NCI-H187 treated with DMSO at 0.1 percent for 48 hours (cell line): ENCODE results near the gene STAG3.
"Not testable (repeated sequence)": the region's sequence is repeated elsewhere in the genome, so short reads cannot be mapped to it uniquely, and the experiment has no call there.

Source experiments
- DNase-seq: peaks from one replicate; lab custom pipeline; 2025; lab: John Stamatoyannopoulos, UW

Gene STAG3

DNA sequence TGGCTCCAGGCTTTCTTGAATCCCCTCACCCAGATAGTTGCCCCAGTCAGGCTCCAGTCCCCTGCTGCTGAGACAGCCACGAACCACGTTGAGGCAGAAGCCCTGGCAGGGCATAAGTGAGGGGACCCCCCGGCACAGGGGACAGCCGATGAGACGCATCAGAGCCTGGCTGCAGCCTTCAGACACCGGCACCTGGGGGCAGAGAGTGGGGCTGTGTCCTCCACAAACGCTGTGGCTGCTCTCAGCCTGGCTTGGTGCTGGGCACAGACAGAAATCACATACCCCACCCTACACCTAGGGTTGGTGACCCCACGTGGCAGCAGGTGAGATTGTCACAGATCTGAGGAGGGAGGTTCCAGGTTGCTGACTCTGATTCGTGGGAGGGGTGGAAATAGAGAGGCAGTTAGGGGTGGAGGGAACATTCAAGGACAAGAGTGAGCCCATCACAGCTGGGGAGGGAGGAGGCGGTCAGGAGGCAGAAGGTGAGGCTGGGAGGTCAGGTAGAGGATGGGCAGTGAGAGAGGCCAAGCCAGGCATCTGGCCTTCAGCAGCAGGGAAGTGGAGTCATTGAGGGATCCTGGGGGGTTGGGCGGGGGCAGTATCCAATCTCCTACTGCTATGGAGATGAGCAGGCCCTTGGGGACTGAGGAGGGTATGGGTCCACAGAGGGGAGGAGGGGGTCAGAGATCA, 3.8 kb upstream of the STAG3 start:
- no peak for DNase-seq

DNA sequence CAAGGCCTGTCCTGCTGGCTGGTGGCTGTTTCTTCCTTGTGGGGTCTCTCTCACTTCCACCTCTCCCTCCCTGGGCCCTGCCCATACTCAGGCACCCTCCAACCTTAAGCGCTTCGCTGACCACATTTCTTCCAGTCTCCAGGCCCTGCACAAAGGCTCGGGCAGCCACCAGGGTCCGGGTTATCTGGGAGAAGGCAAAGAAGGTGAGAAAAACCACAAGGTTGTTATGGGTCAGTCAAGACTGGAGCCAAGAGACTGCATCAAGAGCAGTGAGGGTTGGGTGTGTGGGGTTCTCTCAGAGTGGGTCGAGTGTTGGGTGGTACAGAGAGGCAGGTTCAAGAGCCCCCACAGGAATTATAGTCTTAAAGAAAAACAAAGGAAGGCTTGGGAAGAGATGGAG, 3.1 kb upstream of the STAG3 start:
- DNase-seq, result no peak

DNA sequence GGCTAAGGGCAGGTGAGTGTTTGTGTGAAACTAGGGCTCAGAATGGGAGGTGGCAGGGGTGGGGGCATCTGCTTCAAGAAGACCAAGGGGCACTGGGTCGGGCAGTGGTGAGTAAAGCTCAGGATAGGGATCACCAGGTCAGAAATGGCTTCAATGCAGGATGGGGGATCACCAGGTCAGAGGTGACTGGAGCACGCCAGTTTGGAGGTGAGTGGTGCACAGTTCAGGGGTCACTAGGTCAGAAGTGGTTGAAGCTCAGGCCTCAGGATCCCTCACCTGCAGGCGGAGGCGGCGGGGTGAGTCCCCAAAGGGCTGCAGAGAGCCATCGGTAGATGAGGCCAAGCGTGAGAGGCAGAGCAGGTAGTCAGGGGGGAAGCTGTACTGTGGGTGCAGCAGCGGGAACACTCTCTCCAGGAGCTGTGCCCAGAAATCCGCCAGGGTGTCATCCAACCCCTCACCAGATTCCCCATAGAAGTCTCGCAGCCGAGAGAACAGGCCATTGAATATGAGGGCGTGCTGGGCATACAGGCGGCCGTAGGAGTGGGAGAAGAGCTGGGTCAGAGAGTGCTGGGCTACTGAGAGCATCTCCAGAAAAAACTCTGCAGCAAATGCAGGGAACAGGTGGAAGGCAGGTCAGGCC, 2.3 kb upstream of the STAG3 start:
- DNase-seq, result no peak

DNA sequence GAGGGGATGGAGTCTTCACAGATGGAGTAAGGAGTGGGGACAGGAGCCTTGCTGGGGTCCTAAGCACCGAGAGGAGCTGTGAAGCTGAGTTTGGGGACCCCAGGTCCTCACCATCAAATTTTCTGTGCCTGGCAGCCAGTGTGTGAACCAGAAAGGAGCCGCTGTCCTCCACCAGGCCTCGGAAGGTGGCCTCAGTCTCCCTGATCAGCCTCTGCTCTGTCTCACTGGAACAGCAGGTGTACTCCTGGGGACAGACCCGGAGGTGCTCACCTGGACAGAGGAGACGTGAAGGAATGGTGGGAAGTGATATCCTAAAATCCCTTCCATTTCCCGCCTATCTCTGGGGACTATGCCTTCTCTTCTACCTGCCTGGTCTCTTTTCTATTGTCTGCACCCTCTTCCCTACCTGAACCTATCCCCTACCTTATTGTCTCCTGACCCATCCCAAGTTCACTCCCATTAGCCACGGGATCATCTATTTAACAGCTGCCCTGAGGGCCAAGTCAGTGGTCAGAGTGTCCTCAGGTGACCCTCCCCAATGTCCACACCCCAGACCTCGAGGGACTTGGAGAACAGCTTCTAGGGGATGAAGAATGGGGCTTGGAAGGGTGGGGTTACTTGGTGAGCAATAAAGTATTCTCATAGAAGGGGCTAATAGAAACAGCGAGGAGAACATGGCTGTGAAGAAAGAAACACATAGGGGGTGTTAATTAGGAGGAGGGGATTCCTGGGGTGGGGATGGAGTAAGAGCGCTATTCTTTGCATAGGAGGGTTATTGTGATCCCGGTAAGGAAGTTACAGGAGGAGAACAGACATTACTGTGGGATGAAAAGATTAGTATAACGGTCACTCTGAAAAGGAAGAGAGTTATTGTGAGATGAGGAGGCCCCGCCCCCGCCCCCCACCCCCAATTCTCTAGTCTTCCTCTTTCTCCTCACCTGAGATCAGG, 1.3 kb upstream of the STAG3 start:
- no peak for DNase-seq

DNA sequence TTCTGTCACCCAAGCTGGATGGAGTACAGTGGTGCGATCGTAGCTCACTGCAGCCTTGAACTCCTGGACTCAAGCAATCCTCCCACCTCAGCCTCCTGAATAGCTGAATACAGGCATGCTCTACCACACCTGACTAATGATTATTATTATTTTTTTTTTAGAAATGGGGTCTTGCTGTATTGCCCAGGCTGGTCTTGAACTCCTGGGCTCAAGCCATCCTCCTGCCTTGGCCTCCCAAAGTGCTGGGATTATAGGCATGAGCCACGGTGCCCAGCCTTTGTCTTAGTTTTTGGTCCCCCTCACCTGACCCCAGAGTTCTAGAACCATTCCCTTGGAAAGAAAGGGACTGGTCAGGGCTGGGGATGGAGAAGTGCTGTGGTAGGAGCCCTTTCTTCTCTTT, 2.4 kb downstream of the STAG3 start:
- not testable (repeated sequence) for DNase-seq

DNA sequence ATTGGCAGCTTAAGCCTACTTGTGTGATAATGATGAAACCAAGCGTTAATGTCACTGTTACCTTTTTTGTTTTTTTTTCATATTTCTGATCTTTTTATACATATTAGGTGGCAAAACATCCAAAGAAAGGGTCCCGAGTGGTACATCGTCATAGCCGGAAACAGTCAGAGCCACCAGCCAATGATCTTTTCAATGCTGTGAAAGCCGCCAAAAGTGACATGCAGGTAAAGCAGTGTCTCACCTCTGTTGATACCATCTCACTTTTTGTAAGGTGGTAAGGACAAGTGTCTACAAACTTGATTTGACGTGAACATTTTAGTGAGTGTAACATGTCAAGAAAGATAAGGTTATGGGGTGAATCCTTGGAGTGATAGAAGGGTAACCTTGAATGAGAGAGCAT, 4.9 kb downstream of the STAG3 start:
- not testable (repeated sequence) for DNase-seq

DNA sequence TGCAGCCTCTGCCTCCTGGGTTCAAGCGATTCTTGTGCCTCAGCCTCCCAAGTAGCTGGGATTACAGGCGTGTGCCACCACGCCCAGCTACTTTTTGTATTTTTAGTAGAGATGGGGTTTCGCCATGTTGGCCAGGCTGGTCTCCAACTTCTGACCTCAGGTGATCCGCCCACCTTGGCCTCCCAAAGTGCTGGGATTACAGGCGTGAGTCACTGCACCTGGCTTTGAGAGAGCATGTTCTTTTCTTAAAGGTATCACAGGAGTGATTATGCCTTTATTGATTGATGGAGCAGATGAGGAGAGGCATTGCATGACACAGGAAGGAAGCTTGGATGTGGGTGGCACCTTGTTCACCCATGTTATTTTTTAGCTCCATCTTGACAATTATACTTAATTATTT, 5.4 kb downstream of the STAG3 start:
- not testable (repeated sequence) for DNase-seq

DNA sequence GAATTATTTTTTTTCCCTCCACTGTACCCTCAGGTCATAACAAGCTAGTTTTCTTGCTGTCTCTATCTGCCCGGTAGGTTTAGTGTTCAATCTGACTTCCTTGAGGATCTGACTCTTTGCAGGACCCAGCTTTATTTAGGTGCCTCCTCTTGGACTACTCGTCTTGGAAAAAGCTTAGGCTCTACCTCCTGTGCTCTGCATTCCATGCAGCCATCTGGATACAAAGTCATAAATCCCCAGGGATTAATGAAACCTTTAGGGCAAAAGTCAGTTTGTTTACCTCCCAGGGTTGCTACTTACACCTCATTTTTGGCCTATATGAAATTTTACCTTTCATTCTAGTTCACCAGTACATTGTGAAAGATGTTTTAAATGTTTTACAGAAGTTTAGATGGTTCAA, 8.0 kb downstream of the STAG3 start:
- no peak for DNase-seq

DNA sequence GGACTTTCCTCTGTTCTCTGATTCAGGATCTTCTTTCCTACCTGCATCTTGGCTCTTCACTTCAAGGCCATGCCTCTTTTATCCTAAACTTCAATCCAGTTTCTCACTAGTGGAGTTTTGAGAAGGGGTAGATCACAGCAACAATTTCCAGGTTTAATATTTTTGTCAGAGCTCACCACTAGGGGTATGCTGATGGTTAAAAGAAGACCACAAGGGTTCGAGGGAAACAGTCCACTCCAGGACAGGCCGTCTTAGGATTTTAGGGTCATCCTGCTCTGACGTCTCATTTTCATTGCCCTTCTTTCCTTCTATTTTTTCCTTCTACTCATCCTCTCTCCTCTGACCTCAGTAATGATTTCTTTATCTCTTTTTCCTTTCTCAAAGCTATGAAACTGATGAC, 11.3 kb downstream of the STAG3 start:
- DNase-seq, result no peak

DNA sequence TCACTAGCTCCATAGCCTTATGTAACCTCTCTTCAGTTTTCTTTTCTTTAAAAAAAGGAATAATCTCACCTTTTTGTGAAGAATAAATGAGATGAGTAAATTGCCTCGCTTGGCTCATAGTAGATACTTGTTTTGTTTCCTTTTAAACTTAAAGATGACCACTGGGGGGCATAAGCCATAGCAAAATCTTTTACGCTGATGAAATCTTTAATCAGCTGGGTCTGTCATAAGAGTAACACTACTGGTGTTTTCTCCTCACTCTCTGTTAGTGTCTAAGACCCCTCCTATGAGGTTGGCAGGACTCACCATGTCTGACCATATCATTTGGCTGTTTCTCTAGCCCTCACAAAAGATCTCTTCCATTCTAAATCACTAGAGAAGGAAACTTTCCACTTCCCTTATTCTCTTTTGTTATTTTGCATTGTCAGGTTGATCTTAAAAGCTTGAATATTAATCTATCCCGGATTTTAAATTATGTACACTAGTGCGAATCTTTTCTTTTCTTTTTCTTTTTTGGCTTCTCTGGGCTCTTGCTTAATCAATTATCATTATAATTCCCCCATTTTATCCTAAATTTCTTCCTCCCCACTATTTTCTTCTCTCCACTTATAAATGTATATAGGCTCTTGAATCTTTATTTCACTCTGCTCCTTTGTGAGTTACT, 12.5 kb downstream of the STAG3 start:
- no peak for DNase-seq

DNA sequence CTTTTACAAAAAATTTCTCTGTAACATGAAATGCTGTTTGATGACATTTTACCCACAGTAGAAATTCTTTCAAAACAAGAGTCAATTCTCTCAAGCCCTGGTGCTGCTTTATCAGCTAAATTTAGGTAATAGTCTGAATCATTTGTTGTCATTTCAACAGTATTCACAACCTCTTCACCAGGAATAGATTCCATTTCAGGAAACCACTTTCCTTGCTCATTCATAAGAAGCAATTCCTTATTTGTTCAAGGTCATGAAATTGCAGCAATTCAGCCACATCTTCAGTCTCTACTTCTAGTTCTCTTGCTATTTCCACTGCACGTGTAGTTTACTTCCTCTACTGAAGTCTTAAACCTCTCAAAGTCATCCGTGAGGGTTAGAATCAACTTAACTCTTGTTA, 14.1 kb downstream of the STAG3 start:
- DNase-seq, result no peak

DNA sequence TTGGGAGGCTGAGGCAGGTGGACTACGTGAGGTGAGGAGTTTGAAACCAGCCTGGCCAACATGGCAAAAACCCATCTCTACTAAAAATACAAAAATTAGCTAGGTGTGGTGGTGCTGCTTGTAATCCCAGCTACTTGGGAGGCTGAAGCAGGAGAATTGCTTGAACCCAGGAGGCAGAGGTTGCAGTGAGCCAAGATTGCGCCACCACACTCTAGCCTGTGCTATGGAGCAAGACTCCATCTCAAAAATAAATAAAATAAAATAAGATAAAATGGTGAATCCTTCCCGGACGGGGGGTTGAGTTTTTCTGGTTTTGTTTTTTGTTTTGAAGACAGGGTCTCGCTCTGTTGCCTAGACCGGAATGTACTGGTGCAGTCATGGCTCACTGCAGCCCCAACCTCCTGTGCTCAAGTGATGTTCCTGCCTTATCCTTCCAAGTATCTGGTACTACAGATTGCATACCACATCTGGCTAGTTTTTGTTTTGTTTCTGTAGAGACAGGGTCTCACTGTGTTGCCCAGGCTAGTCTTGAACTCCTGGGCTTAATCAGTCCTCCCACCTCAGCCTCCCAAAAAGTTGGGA, 14.7 kb downstream of the STAG3 start:
- DNase-seq, result not testable (repeated sequence)

DNA sequence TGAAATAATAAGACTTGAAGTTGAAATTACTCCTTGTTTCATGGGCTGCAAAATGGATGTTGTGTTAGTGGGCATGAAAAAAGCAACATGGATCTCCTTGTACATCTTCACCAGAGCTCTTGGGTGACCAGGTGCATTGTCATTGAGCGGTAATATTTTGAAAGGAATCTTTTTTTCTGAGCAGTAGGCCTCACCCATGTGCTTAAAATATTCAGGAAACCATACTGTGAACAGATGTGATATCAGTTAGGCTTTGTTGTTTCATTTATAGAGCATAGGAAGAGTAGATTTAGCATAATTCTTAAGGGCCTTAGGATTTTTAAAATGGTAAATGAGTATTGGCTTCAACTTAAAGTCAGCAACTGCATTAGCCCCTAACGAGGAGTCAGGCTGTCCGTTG, 15.3 kb downstream of the STAG3 start:
- no peak for DNase-seq

DNA sequence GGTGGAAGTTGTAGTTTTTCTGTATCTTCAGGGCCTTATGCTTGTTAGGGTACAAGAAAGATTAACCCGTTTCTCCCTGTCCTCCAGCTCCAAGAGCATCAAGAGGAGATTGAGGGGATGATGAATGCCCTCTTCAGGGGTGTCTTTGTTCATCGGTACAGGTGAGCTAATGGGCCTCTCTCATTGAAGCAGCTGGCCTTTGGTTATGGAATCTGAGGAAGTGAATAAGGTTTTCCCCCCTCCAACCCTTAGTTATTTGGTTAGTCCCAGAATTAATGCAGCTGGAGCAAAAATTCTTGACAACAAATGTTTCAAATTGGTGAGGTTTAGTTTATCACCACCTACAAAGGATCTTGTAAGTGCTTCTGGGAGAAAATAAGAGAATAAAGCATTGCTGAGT, 17.5 kb downstream of the STAG3 start:
- DNase-seq, result no peak

DNA sequence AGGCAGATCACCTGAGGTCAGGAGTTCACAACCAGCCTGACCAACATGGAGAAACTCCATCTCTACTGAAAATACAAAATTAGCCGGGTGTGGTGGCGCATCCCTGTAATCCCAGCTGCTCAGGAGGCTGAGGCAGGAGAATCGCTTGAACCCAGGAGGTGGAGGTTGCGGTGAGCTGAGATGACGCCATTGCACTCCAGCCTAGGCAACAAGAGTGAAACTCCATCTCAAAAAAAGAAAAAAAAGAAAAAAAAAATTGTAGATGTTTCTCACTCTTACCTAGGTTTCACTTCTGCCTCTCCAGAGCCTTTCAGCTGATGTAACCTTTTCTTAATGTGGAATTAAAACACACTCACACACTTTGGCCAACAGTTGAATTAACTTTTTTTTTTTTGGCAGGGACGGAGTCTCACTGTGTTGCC, 18.2 kb downstream of the STAG3 start:
- not testable (repeated sequence) for DNase-seq

DNA sequence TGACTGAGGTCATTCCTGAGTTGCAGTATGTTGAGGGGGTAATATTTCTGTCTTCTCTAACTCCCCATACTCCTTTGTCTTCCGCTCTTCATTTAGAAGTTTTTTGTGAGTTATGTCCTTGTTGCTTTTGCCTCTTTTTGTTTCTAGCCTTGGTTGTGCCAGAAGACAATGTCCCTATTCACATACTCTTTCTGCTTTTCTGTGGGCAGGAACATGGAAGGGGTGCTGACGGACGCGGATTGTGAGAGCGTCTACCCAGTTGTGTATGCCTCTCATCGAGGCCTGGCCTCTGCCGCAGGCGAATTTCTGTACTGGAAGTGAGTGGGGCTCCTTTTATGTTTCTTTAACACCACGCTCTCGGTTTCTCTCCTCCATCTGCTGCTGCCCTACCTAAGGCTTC, 20.5 kb downstream of the STAG3 start:
- no peak for DNase-seq

DNA sequence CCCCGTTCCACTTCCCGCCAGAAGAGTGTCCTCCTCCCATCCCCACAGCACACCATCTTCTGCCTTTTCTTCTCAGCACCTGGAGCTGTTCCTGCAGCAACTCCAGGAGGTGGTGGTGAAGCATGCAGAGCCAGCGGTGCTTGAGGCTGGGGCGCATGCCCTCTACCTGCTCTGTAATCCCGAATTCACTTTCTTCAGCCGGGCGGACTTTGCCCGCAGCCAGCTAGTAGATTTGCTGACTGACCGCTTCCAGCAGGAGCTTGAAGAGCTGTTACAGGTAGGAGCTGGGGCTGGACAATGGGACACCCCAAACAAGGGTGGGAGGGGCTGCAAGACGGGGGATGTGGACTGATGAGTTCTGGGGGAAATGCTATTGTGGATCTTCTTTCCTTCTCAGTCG, 23.0 kb downstream of the STAG3 start:
- DNase-seq, result no peak

DNA sequence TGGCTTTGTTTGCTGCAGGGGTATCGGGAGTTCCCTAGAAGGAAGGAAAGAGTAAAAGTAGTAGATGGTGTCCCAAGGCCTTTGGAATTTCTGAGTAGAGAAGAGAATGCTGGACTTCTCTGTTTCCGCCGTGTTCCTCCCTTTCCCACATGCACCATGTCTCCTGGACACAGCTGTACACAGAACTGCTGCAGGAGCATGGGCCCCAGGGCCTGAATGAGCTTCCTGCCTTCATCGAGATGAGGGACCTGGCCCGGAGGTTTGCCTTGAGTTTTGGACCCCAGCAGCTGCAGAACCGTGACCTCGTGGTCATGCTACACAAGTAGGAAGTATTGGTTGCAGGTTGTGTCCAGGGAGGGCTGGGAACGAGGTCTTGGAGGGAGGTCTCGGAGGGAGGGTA, 26.7 kb downstream of the STAG3 start:
- no peak for DNase-seq

DNA sequence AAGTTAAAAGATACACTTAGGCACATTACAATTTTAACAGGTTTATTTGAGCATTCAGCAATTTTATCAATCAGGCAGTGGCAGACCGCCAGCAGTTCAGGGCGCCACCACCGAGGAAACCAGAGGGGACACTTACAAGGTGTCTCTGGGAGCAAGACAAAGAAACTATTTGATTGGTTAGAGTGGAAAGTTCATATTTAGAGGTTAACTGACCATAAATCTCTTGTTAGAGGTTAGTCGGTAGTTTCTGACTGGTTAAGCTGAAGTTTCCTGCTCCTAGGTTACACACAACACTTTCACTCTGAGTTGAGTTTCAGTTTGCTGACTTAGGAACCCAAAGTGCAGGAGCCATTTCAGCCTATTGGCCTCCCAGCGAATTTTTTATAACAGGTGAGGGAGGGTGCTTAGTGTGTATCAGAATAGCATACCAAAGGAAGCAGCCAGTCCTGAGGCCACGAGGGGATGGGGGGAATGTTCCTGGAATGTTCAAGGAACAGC, 31.2 kb downstream of the STAG3 start:
- DNase-seq, result no peak

DNA sequence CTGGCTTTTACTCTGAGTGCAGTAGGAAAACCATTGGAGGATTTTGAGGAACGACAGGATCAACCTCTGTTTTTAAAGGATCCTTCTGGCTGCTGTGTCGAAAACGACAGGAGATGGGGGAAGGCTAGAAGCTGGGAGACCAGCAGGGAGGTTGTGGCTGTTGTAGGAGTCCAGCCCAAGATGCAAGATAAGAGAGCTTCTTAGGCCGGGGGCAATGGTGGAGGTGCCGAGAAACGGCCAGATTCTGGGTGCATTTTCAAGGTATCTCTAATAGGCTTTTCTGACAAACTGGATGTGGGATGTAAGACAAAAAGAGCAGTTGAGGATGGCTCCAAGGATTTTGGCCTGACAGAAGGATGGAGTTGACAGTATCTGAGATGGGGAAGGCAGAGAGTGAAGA, 31.8 kb downstream of the STAG3 start:
- no peak for DNase-seq

DNA sequence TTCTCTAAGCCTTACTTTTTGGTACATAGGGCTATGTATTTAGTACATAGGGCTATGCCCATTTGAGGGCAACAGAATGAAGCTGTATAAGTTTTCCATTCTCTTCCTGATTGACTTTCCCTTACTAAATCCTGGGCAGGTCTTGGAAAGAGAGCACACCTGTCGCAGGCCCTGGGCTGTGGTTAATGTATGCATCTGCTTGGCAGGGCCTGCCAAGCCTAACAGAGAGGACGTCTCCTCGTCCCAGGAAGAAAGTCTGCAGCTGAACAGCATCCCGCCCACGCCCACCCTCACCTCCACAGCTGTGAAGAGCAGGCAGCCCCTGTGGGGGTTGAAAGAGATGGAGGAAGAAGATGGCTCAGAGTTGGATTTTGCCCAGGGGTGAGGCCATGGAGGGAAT, 33.1 kb downstream of the STAG3 start:
- no peak for DNase-seq

DNA sequence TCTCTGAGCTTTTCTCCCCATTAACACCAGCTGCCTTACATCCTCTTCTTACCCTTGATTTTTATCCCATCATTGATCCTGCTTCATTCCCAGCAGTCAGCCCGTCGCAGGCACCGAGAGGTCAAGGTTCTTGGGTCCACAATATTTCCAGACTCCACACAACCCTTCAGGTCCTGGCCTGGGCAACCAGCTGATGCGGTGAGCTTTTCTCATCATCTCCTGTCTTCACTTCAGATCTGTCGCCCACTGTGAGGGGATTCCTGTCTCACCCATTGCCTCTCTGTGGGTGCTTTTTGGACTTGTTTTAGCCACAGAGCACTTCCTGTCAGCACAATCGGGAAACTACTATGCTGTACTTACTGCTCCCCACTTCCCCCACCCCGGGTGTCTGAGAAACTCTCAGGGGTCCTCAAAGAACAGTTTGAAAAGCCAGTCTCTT, 33.6 kb downstream of the STAG3 start:
- no peak for DNase-seq
